HG03095 (cell line): ENCODE results near the gene ESR1.
"Not testable (repeated sequence)": the region's sequence is repeated elsewhere in the genome, so short reads cannot be mapped to it uniquely, and the experiment has no call there.

ENCODE experiments used
- ATAC-seq: cut with Tn5 transposase; IDR thresholded peaks from one replicate; pipeline ENCODE4 v1.9.1; 2021; ENCODE audit warnings: moderate library complexity; ENCODE audit not compliant: unreplicated experiment

The ESR1 gene

DNA sequence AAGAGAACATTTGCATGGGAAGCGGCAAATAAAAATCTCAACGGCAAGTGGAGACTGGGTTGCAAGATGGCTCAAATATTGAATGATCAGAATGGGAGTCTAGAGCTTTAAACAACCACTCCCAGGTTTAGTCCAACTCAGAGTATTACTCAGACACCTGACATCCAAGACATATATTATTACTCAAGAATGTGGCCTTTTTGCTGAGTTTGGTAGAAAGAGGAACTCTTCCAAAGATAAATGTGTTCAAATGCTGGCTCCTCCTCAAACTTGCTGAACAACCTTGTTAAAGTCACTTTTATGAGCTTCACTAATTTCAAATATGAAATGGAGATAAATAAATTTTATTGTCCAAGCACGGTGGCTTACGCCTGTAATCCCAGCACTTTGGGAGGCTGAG, 77.8 kb downstream of the ESR1 start:
- ATAC-seq = no peak

GRCh38 chr6:151891524-151891923, 84.0 kb downstream of the ESR1 start:
- no peak for ATAC-seq

GRCh38 chr6:151894426-151894825, 86.9 kb downstream of the ESR1 start:
- not testable (repeated sequence) for ATAC-seq

DNA sequence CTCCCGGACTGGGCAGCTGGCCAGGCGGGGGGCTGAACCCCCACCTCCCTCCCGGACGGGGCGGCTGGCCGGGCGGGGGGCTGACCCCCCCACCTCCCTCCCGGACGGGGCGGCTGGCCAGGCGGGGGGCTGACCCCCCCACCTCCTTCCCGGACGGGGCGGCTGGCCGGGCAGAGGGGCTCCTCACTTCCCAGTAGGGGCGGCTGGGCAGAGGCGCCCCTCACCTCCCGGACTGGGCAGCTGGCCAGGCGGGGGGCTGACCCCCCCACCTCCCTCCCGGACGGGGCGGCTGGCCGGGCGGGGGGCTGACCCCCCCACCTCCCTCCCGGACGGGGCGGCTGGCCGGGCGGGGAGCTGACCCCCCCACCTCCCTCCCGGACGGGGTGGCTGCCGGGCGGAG, 91.7 kb downstream of the ESR1 start:
- not testable (repeated sequence) for ATAC-seq

DNA sequence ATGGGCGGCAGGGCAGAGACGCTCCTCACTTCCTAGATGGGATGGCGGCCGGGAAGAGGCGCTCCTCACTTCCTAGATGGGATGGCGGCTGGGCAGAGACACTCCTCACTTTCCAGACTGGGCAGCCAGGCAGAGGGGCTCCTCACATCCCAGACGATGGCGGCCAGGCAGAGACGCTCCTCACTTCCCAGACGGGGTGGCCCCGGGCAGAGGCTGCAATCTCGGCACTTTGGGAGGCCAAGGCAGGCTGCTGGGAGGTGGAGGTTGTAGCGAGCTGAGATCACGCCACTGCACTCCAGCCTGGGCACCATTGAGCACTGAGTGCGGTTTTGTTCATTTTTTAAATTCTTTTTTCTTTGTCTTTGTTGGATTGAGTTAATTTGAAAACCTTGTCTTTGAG, 92.3 kb downstream of the ESR1 start:
- not testable (repeated sequence) for ATAC-seq

GRCh38 chr6:151900256-151900655, 92.8 kb downstream of the ESR1 start:
- ATAC-seq = no peak

DNA sequence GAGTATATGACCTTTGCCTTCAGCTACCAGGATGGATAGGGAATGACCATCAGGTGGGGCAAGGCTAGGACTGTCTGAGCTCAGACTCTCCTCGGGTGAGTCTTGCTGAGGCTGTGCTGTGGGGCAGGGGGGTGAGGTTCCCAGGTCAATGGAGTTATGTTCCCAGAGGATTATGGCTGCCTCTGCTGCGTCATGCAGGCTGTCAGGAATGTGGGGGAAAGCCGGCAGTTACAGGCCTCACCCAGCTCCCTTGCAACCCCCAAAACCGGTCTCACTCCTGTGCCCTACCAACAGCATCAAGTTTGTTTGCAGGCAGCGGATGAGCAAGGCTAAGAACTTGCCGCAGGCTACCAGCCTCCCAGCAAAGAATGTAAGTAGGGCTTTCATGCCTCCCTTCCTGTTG, 93.5 kb downstream of the ESR1 start:
- ATAC-seq = no peak

GRCh38 chr6:151904631-151905030, 97.1 kb downstream of the ESR1 start:
- ATAC-seq = no peak

GRCh38 chr6:151905072-151905471, 97.6 kb downstream of the ESR1 start:
- ATAC-seq = no peak

DNA sequence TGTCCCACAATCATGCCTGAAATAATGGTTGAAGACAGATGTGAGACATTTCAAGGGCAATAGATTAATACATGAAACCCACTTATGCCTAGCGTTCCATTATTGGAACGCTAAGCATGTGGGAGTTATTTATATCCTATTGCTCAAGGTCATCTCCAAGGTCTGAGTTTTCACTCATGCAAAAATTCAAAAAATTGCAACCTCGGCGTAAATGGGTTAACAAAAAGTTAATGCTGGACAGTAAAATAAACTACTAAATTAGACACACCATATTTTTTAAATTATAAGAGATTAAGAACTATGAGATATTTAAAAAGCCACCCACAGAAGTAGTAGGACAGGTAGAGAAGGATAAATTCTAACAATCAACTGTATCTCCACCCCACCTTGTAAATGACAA, 98.4 kb downstream of the ESR1 start:
- no peak for ATAC-seq

GRCh38 chr6:151911401-151911800, 103.9 kb downstream of the ESR1 start:
- no peak for ATAC-seq

DNA sequence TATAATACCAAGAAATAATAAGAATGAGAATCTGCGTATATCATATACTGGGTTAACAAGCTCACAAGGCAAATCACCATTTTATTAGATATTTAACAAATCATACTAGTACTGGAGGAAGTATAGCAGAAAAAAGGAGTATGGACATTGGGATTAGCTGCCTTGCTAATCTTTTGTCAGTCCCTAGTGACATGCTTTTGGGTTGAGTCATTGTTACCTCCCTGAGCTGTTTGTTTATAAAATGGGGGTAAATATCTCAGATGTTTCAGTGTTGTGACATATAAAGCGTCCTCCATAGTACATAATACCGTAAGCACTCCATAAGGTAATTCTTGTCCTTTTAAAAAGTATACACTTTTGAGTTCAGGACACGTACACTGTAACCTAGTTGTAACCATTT, 107.0 kb downstream of the ESR1 start:
- no peak for ATAC-seq

DNA sequence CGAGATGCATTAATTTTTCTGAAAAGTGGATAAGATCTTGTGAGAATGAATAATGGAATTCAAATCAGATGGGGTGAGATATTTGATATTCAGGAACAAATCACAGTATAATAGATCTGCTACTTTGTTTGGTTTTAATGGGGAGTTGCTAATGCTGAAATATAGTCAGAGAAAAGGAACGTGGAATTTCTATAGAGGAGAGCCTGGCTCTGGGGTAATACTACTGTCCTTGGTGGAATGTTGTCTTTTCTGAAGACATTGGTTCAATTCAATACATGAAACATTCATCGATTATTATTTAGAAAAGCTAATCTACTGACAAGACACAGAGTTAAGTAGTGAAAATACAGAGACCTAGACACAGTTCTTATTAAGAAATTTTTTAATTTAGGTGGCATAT, 108.6 kb downstream of the ESR1 start:
- ATAC-seq = no peak

GRCh38 chr6:151916680-151917164, 109.2 kb downstream of the ESR1 start:
- no peak for ATAC-seq

GRCh38 chr6:151917531-151918329, 110.2 kb downstream of the ESR1 start:
- ATAC-seq = no peak

DNA sequence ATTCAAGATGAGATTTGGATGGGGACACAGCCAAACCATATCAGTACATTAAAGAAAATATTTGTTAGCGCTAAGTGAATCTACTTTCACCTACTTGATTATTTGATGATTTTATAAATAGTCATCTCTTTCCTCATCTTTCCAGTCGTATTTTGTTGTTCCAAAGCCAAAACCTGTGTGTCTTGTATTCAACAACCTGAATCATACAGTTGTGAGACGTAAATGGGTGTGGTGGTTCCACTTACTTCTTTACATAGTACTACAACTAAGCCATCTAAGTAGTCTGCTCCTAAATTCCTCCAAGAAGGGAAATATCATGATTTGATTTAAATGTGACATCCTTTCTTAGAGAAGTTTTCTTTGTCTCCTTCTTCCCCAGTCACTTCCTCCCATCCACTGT, 132.8 kb downstream of the ESR1 start:
- no peak for ATAC-seq

DNA sequence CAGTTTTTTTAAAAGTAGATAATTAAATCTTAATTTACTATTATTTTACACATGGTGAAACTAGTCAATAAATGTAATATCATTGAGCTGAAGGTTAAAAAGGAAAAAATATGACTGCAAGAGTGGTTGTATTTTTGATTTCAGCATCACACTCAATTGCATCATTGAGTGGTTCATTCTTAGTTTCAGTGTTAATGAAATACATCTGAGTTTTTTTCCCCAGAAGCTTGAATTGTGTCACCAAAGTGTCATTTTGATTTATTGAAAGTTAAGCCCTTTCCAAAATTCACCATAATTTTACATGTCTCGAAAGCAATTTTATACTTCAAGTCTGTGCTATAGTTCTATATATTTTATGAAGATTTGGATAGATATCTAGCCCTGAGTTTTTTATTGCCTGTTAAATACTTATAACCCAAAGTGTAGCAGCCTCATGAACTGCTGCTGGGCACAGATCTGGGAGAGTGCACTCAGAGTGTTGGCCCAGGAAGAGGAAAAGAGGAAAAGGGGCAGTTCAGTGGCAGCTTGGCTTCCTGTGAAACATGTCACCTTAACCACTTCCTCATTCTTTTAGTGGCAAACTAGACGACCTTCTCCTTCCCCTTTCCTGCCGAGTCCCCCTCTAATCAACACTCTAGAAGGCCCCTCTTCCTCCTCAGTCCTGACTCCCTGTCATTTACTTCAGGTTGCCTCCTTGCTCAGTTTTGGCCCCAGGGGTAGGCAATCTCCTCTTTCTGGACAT, 140.7 kb downstream of the ESR1 start:
- ATAC-seq = no peak

DNA sequence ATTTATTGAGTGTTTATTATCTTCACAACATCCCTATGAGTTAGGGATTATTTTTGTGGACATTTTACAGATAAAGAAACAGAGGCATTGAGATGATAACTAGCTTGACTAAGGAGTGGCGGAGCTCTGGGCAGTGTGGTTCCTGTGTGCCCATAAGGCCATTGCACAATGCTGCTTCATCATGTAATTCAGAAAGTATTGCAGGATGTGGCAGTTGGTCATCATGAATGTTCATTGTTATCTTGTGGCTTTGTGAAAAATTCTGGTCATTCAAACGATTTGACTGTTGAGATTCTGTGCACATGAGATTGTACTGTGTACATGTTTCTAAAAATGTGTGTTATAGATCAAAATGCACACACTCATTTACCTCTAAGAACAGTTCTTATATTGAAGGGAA, 150.8 kb downstream of the ESR1 start:
- ATAC-seq = no peak

DNA sequence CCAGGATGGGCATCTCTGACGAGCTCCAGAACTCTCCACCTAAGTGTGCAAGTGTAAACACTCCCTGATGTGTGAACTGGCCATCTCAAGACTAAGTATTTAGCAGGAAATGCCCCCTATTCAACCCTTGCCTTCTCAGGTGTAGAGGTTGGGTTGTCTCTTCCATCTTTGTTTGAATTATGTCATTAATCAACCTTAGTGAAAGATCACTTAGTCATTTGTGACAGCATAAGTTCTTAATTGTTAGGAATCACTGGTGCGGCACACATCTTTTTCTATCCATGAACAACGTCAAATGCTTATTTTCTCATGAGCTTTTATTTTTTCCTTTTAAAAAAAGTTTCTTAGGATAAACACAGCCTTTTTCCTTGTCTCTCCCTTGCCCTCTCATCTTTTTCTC, 151.6 kb downstream of the ESR1 start:
- no peak for ATAC-seq

- no peak for ATAC-seq
Measured at GRCh38 chr6:151961809-151962208, 154.3 kb downstream of the ESR1 start.

- ATAC-seq = no peak
Measured at GRCh38 chr6:151962246-151962846, 154.9 kb downstream of the ESR1 start.

DNA sequence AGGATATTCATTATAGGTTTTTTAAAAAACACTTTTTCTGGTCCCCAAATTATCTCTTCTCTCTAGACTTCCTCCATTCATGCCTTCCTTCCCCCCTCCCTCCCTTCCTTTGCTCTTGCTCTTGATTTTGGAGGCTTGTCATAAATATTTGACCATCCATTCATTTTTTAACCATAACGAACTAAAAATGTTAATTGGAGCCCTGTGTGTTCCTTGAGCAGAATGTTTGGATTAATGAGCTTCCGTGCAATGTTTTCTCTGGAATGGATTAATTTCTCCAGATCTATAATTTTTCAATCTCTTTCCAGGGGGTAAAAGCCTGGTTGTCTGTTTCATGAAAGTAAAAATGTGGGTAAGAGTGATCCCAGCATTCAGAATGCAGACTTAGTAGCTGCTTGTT, 155.5 kb downstream of the ESR1 start:
- no peak for ATAC-seq
